Bronchial epithelial cell (primary cell): ENCODE data around the gene GLIS1. TPM values are rescaled to one million over a fixed set of nuclear protein-coding genes. Genes with fewer than 3 reads are reported as not detected.

Source experiments
- DNase-seq: peaks from one replicate; pipeline ENCODE4 v3.0.0-alpha.2; 2010; ENCODE audit warnings: low read depth
- FAIRE-seq: peaks from 2 replicates; lab custom pipeline; 2011; peaks lifted over from hg19 to GRCh38; lab: Jason Lieb, UNC
- H3K27me3 ChIP-seq: 2 replicates; pipeline ENCODE4 v1.5.1; 2011; ENCODE audit warnings: low read length; ENCODE audit not compliant: control insufficient read depth, insufficient read depth
- H3K36me3 ChIP-seq: 2 replicates; pipeline ENCODE4 v1.5.1; 2011; ENCODE audit warnings: low read length; ENCODE audit not compliant: control insufficient read depth, insufficient read depth
- H3K4me3 ChIP-seq: 2 replicates; pipeline ENCODE4 v1.5.1; 2011; ENCODE audit warnings: mild to moderate bottlenecking, low read depth, low read length, control low read depth
- CTCF ChIP-seq: IDR thresholded peaks from 2 replicates; pipeline ENCODE4 v1.5.1; 2011; ENCODE audit warnings: mild to moderate bottlenecking, moderate library complexity, low read length, control low read depth, inconsistent platforms; ENCODE audit not compliant: insufficient read depth, severe bottlenecking
- total RNA-seq: library from RNA; depleted of rRNA; stranded (reverse); fragments of >200 nt; gene quantifications from 2 replicates; pipeline ENCODE4 v1.2.1, GENCODE V29; 2014

Gene GLIS1
- total RNA-seq, 1 donor from 2014 or later, result under 0.01 TPM

GRCh38 chr1:53580009-53580400, 159.0 kb downstream of the GLIS1 start:
- peaks cover 4% of the 10 kb centered on the region for H3K27me3 ChIP-seq
- no peak for TF ChIP-seq CTCF
- FAIRE-seq, result no peak
- no peak for DNase-seq
- no peak overlapping the region for H3K4me3 ChIP-seq
- H3K36me3 ChIP-seq, result no peaks in the 10 kb centered on the region

- no peak overlapping the region for H3K4me3 ChIP-seq
- H3K36me3 ChIP-seq, result no peaks in the 10 kb centered on the region
- TF ChIP-seq CTCF, result no peak
- FAIRE-seq, result no peak
- H3K27me3 ChIP-seq, result peaks cover 2% of the 10 kb centered on the region
- DNase-seq, result no peak
These were observed 159.5 kb downstream of the GLIS1 start for GRCh38 chr1:53579221-53580008.

GRCh38 chr1:53578358-53578757, 160.6 kb downstream of the GLIS1 start:
- DNase-seq (no peak), FAIRE-seq (no peak)
- H3K27me3 ChIP-seq, result no peaks in the 10 kb centered on the region
- H3K36me3 ChIP-seq, result no peaks in the 10 kb centered on the region
- H3K4me3 ChIP-seq, result no peak overlapping the region
- no peak for TF ChIP-seq CTCF

GRCh38 chr1:53577761-53578100, 161.2 kb downstream of the GLIS1 start:
- Histone ChIP-seq H3K36me3 (no peaks in the 10 kb centered on the region), H3K27me3 (no peaks in the 10 kb centered on the region), H3K4me3 (no peak overlapping the region)
- no peak for FAIRE-seq
- TF ChIP-seq CTCF, result no peak
- DNase-seq, result no peak

GRCh38 chr1:53576866-53577760, 161.9 kb downstream of the GLIS1 start:
- DNase-seq, result no peak
- Histone ChIP-seq H3K36me3 (no peaks in the 10 kb centered on the region), H3K27me3 (no peaks in the 10 kb centered on the region), H3K4me3 (no peak overlapping the region)
- no peak for FAIRE-seq
- TF ChIP-seq CTCF, result no peak
